GM12891 (cell line): Measurements from ENCODE around the gene FCRLA.
"Not testable (repeated sequence)": the region's sequence is repeated elsewhere in the genome, so short reads cannot be mapped to it uniquely, and the experiment has no call there.

Experiments used
- DNase-seq: peaks from one replicate; pipeline ENCODE4 v3.0.0; 2011; ENCODE audit warnings: low spot score; ENCODE audit not compliant: insufficient read length
- FAIRE-seq: peaks from 2 replicates; lab custom pipeline; 2011; peaks lifted over from hg19 to GRCh38; lab: Jason Lieb, UNC
- PAX5 ChIP-seq: IDR thresholded peaks from 2 replicates; pipeline ENCODE4 v1.6.1; 2011; ENCODE audit warnings: low read length, moderate library complexity, mild to moderate bottlenecking; ENCODE audit not compliant: insufficient read depth, severe bottlenecking
- POLR2A ChIP-seq: IDR thresholded peaks from 2 replicates; pipeline ENCODE4 v1.6.1; 2011; ENCODE audit warnings: low read depth, low read length, control low read depth
- POLR2AphosphoS5 ChIP-seq: IDR thresholded peaks from 2 replicates; pipeline ENCODE4 v1.6.1; 2011; ENCODE audit warnings: low read depth, low read length, control low read depth
- POU2F2 ChIP-seq: IDR thresholded peaks from 2 replicates; pipeline ENCODE4 v1.6.1; 2011; ENCODE audit warnings: low read depth, mild to moderate bottlenecking, control low read depth, low read length, moderate library complexity
- SPI1 ChIP-seq: IDR thresholded peaks from 2 replicates; pipeline ENCODE4 v1.6.1; 2011; ENCODE audit warnings: low read depth, low read length, control low read depth
- TAF1 ChIP-seq: IDR thresholded peaks from 2 replicates; pipeline ENCODE4 v1.6.1; 2011; ENCODE audit warnings: low read depth, low read length, control low read depth

The FCRLA gene

DNA sequence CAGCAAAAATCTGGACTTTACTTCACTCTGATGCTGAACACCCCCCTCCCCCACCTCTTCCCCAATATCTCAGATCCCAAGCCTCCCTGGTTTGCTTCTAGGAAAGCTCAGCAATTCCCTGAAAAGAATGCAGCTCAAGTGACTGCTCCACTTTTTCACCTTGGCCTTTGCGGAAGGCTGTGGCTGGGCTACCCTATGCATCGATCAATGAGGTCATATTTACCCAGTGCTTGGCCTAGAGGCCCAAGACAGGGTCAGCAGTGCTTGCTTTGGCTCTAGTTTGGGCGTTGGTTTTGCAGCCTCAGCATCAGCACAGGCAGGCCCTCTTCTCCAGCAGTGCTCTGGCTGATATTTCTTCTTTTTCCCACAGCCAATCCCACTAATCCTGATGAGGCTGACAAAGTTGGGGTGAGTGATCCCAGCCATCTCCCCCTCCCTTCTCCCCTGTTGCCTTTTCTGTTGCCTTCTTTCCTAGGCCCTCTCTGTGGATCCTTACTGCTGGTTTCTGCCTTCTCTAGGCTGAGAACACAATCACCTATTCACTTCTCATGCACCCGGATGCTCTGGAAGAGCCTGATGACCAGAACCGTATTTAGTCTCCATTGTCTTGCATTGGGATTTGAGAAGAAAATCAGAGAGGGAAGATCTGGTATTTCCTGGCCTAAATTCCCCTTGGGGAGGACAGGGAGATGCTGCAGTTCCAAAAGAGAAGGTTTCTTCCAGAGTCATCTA is 29.9 kb upstream of the FCRLA start:
- TF ChIP-seq TAF1 (no peak), POU2F2 (no peak), POLR2A (no peak), POLR2AphosphoS5 (no peak), PAX5 (no peak), SPI1 (no peak)
- DNase-seq (no peak), FAIRE-seq (no peak)

DNA sequence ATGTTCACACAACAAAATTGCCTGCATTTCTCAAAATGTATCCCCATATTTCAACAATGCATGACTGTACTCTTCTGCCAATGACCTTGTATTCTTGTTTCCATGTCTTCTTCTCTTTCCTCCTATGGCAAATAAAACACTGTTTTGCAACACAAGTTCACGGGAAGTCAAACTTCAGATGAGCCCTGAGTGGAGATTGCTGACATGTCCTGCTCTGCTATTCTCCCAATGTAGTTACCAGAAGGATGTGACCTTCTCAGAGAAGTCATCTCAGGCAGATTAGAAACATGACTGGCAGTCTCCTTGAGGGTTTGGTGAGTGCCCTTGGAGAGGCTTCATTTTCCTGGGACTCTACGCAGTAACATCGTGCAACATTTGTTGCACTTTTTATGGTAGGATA is 28.5 kb upstream of the FCRLA start:
- TF ChIP-seq POLR2A (no peak), SPI1 (no peak), POLR2AphosphoS5 (no peak), TAF1 (no peak), POU2F2 (no peak), PAX5 (no peak)
- FAIRE-seq (no peak), DNase-seq (no peak)

DNA sequence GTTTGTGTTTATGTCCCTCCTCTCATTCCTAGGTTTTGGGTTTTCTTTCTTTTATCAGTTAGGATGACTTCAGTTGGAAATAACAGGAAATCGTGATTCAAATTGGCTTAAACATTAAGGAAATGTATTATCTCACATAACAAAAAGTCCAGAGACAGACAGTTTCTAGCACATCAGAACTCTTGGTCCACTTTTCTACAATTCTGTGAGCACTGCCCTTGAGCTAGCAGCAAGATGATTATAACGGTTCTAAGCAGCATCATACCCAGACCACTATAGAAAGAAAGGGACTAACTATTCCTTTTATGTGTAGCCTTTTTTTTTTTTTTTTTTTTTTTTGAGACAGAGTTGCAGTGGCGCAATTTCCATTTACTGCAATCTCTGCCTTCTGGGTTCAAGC is 25.1 kb upstream of the FCRLA start:
- no peak for FAIRE-seq
- no peak for TF ChIP-seq TAF1
- TF ChIP-seq SPI1, result no peak
- TF ChIP-seq POU2F2, result no peak
- no peak for TF ChIP-seq POLR2A
- TF ChIP-seq PAX5, result no peak
- no peak for TF ChIP-seq POLR2AphosphoS5
- no peak for DNase-seq

DNA sequence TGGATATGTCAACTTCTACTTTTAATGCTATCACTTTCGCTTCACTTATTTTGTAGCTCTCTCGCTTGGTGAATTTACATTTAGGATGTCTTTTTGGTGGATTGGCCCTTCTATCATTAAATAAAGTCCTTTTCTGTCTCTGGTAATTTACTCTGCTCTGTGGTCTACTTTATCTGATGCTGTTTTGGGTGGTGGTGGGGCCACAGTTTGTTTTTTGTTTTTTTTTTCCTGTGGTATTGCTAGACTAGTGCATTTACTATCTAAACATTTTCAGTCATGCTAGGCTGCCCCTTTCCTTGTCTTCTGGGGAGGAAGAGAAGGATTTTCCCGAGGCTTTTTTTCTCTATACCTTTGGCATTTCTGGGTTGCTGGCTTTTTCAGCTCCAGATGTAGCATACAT is 18.1 kb upstream of the FCRLA start:
- TF ChIP-seq TAF1 (no peak), PAX5 (no peak), POU2F2 (no peak), POLR2A (no peak), POLR2AphosphoS5 (no peak), SPI1 (no peak)
- DNase-seq, result no peak
- FAIRE-seq, result no peak

DNA sequence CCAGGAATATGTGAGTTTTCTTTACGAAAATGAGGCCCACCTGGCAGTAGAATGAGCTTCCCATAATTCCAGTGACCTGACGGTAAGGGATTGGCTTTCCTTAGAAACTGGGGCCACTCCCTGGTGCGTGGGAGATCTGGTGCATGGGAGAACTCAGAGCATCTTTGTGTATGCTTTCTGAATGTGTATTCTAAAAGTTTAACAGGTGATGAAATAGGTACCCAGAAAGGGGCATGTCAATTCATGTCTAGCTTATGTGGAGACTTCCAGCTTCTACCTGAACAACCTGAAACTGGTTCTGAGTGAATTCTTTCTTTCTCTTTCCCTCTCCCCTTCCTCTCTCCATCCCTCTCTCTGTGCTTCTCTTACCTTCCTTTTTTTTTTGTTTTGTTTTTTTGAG is 15.2 kb upstream of the FCRLA start:
- no peak for FAIRE-seq
- TF ChIP-seq TAF1, result no peak
- no peak for TF ChIP-seq POU2F2
- TF ChIP-seq PAX5, result no peak
- TF ChIP-seq SPI1, result no peak
- no peak for TF ChIP-seq POLR2AphosphoS5
- TF ChIP-seq POLR2A, result no peak
- no peak for DNase-seq

DNA sequence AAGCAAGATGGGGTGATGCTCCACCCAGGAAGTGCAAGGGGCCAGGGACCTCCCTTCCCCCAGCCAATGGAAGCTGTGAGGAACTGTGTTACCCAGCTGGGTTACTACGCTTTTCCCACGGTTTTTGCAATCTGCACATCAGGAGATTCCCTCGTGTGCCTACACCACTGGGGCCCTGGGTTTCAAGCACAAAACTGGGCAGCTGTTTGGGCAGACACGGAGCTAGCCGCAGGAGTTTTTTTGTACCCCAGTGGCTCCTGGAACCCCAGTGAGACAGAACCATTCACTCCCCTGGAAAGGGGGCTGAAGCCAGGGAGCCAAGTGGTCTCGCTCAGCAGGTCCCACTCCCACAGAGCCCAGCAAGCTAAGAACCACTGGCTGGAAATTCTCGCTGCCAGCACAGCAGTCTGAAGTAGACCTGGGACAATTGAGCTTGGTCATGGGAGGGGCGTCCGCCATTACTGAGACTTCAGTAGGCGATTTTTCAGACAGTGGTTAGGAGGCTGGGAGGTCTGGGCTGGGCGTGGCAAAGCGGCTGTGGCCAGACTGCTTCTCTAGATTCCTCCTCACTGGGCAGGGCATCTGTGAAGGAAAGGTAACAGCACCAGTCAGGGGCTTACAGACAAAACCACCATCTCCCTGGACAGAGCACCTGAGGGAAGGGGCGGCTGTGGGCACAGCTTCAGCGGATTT is 13.9 kb upstream of the FCRLA start:
- FAIRE-seq, DNase-seq: not testable (repeated sequence)

DNA sequence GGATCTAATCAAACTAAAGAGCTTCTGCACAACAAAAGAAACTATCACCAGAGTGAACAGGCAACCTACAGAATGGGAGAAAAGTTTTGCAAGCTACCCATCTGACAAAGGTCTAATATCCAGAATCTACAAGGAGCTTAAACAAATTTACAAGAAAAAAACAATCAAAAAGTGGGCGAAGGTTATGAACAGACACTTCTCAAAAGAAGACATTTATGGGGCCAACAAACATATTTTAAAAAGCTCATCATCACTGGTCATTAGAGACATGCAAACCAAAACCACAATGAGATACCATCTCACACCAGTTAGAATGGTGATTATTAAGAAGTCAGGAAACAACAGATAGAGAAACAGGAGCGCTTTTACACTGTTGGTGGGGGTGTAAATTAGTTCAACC is 8.7 kb upstream of the FCRLA start:
- not testable (repeated sequence) for DNase-seq, FAIRE-seq

DNA sequence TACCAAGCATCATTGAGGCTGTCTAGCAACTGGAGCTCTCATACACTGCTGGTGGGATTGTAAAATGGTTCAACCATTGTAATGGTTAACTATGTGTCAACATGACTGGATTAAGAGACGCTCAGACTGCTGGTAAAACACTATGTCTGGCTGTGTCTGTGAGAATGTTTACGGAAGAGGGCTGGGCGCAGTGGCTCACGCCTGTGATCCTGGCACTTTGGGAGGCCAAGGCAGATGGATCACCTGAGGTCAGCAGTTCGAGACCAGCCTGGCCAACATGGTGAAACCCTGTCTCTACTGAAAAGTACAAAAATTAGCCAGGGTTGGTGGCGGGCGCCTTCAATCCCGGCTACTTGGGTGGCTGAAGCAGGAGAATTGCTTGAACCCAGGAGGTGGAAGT is 4.8 kb upstream of the FCRLA start:
- DNase-seq (no peak), FAIRE-seq (no peak)
- TF ChIP-seq PAX5 (no peak), SPI1 (no peak), POLR2A (no peak), TAF1 (no peak), POLR2AphosphoS5 (no peak), POU2F2 (no peak)

DNA sequence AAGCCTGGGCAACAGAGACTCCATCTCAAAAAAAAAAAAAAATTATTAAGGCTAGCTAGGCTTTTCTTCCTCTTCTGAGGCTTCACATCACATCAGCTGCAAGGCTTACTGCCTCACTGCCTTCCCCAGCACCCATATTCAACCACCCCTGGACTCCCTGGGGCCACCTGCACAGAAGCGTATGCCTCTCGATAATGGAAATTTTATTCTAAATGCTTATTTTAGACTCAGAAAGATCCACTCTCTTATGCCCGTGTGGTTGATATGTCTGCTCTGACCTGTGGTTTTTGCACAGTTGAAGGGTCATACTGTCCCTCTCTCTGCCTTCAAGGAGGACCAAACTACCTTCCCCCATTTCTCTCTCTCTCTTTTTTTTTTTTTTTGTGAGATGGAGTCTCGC is 1.5 kb upstream of the FCRLA start:
- no peak for TF ChIP-seq SPI1
- TF ChIP-seq TAF1, result no peak
- TF ChIP-seq POLR2AphosphoS5, result no peak
- no peak for TF ChIP-seq PAX5
- TF ChIP-seq POU2F2, result no peak
- no peak for TF ChIP-seq POLR2A
- FAIRE-seq (no peak), DNase-seq (no peak)

DNA sequence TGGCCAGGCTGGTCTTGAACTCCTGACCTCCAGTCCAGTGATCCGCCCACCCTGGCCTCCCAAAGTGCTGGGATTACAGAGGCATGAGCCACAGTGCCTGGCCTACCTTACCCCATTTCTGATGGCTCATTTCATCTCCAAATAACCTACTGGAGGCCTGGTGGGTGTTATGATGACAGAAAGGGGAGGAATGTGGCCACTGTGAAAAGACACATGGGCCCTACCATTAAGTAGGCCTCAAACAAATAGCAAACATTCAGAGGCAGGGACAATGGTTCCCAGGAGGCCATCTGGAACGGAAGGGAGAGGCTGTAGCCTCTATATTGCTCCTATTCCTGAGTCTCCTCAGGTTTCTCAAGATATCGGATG is 932 bp upstream of the FCRLA start:
- TF ChIP-seq PAX5 (no peak), POLR2A (no peak), POU2F2 (no peak), POLR2AphosphoS5 (no peak), TAF1 (no peak), SPI1 (no peak)
- DNase-seq (no peak), FAIRE-seq (no peak)

DNA sequence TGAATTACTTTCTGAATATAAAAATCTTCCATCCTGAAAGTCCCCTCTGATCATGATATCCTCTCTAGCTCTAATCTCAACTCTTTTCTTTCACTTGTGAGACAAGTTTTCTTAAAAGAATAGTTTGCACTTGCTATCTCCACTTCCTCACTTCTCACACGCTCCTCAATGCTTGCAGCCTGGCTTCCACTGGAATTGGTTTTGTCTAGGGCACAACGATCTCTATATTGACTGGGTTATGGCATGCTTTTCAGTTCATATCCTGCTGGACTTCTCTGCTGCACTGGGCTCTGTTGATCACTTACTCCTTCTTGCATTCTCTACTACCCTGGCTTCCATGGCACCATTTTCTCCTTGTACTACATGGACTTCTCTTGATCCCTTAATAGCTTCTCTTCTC is 474 bp downstream of the FCRLA start:
- no peak for DNase-seq
- FAIRE-seq, result no peak
- TF ChIP-seq SPI1 (peak; percentile 62), POLR2A (no peak)

DNA sequence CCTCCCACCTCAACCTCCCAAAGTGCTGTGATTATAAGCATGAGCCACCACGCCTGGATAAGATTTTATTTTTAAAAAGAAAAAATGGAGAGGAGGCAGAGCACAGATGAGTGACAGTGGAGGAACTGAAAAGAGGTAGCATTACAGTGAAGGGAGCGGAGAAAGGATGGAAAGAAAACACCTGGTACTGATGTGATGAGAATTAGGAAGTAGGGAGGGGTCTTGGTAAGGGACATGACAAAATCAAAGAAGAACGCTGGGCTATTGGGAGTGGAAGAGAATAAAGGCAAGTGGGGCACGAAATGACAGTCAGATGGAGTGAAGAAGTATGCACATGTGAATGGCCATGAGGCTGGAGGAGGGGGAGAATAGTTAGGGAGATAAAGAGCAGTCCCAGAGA is 2.3 kb downstream of the FCRLA start:
- FAIRE-seq (peak; percentile 73), DNase-seq (no peak)
- TF ChIP-seq SPI1 (peak; percentile 37; the same call in 1 of the 2 replicates), PAX5 (no peak)
